ENCODE data around the gene LDLRAD4.

Gene LDLRAD4

DNA sequence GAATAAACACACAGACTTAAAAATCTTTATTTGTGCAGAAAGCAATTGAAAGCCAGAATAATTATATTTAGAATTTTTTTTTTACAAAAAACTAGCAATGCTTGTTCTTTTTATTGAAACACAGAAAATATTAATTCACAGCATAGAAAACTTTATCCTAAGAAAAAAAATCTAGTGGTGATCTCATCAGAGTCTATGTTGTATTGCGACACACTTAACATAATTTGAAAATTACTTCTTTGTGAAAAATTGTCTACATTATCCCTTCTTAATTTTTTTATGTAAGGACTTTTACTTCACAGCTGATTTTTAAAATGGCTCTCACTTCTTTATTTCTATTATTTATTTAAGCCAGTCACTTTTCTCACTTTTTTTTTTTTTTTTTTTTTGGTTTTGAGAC, 103.4 kb downstream of the LDLRAD4 start:
- no peak overlapping the region for H3K4me3 ChIP-seq (ENCODE audit: low read length)
- no peaks in the 10 kb centered on the region for H3K36me3 ChIP-seq (ENCODE audit: insufficient read depth, low read depth, low read length)
- H3K4me1 ChIP-seq (ENCODE audit: insufficient read depth, low read length): peaks cover 3% of the 10 kb centered on the region; the same call in 1 of the 2 replicates
- H3K9me3 ChIP-seq (ENCODE audit: insufficient read depth, low read depth, low read length): no peaks in the 10 kb centered on the region; the same call in 1 of the 2 replicates
- H3K27me3 ChIP-seq (ENCODE audit: insufficient read depth, low read length): no peaks in the 10 kb centered on the region
- no peak overlapping the region for H3K27ac ChIP-seq (ENCODE audit: low read length)
- H3K9ac ChIP-seq (ENCODE audit: low read depth, low read length): no peak overlapping the region

GRCh38 chr18:13323186-13323585, 104.6 kb downstream of the LDLRAD4 start:
- Histone ChIP-seq H3K36me3 (ENCODE audit: insufficient read depth, low read depth, low read length) (no peaks in the 10 kb centered on the region), H3K4me3 (ENCODE audit: low read length) (no peak overlapping the region), H3K27me3 (ENCODE audit: insufficient read depth, low read length) (no peaks in the 10 kb centered on the region), H3K4me1 (ENCODE audit: insufficient read depth, low read length) (peaks cover 3% of the 10 kb centered on the region; the same call in 1 of the 2 replicates), H3K27ac (ENCODE audit: low read length) (no peak overlapping the region), H3K9ac (ENCODE audit: low read depth, low read length) (no peak overlapping the region), H3K9me3 (ENCODE audit: insufficient read depth, low read depth, low read length) (peaks cover 4% of the 10 kb centered on the region; the same call in 1 of the 2 replicates)

DNA sequence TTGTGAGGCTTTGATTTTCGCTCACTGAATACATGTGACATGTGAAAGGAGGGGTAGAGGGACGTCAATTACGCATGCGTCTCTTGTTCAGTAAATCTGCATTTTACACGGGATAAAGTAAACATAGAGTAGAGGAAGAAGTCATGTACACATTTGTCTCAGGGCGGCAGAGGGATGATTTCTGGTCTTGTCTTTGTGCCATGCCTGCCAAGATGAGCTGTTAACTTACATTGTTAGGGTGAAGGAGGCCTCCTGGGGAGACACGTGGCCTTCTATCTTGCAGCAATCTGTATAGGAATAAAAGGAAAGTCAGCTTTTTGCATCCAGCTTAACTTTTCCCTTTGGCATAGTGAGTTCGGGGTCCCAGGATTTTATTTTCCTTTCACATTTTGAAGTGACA, 106.3 kb downstream of the LDLRAD4 start:
- Histone ChIP-seq H3K36me3 (ENCODE audit: insufficient read depth, low read depth, low read length) (no peaks in the 10 kb centered on the region), H3K4me1 (ENCODE audit: insufficient read depth, low read length) (peaks cover 3% of the 10 kb centered on the region; the same call in 1 of the 2 replicates), H3K9me3 (ENCODE audit: insufficient read depth, low read depth, low read length) (peaks cover 7% of the 10 kb centered on the region; the same call in 1 of the 2 replicates), H3K27ac (ENCODE audit: low read length) (no peak overlapping the region), H3K4me3 (ENCODE audit: low read length) (no peak overlapping the region), H3K9ac (ENCODE audit: low read depth, low read length) (no peak overlapping the region), H3K27me3 (ENCODE audit: insufficient read depth, low read length) (no peaks in the 10 kb centered on the region)

- Histone ChIP-seq H3K4me1 (ENCODE audit: insufficient read depth, low read length) (peaks cover 3% of the 10 kb centered on the region; the same call in 1 of the 2 replicates), H3K36me3 (ENCODE audit: insufficient read depth, low read depth, low read length) (no peaks in the 10 kb centered on the region), H3K4me3 (ENCODE audit: low read length) (no peak overlapping the region), H3K27ac (ENCODE audit: low read length) (no peak overlapping the region), H3K9me3 (ENCODE audit: insufficient read depth, low read depth, low read length) (peaks cover 7% of the 10 kb centered on the region; the same call in 1 of the 2 replicates), H3K9ac (ENCODE audit: low read depth, low read length) (no peak overlapping the region), H3K27me3 (ENCODE audit: insufficient read depth, low read length) (no peaks in the 10 kb centered on the region)
Observed at GRCh38 chr18:13328213-13328612, 109.7 kb downstream of the LDLRAD4 start.

DNA sequence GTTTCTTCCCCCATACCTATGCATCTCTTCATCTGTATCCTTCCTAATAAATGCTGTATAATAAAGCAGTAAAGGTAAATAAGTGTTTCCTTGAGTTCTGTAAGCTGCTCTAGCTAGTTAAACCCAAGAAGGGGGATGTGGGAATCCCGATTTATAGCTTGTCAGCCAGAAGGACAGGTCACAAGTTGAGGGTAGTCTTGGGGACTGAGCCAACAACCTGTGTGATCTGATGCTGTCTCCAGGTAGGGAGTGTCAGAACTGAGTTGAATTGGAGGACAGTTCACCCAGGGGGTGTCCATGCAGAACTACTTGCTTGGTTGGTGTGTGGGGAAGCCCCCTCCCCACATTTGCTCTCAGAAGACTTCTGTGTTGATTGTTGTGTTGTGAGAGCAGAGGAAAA, 112.4 kb downstream of the LDLRAD4 start:
- Histone ChIP-seq H3K36me3 (ENCODE audit: insufficient read depth, low read depth, low read length) (no peaks in the 10 kb centered on the region), H3K27ac (ENCODE audit: low read length) (no peak overlapping the region), H3K4me1 (ENCODE audit: insufficient read depth, low read length) (peaks cover 7% of the 10 kb centered on the region; the same call in 1 of the 2 replicates), H3K9me3 (ENCODE audit: insufficient read depth, low read depth, low read length) (peaks cover 10% of the 10 kb centered on the region), H3K9ac (ENCODE audit: low read depth, low read length) (no peak overlapping the region), H3K4me3 (ENCODE audit: low read length) (no peak overlapping the region), H3K27me3 (ENCODE audit: insufficient read depth, low read length) (no peaks in the 10 kb centered on the region)

- no peak overlapping the region for H3K27ac ChIP-seq (ENCODE audit: low read length)
- no peak overlapping the region for H3K4me3 ChIP-seq (ENCODE audit: low read length)
- H3K27me3 ChIP-seq (ENCODE audit: insufficient read depth, low read length): no peaks in the 10 kb centered on the region
- peaks cover 10% of the 10 kb centered on the region for H3K9me3 ChIP-seq (ENCODE audit: insufficient read depth, low read depth, low read length)
- H3K4me1 ChIP-seq (ENCODE audit: insufficient read depth, low read length): peaks cover 7% of the 10 kb centered on the region; the same call in 1 of the 2 replicates
- no peaks in the 10 kb centered on the region for H3K36me3 ChIP-seq (ENCODE audit: insufficient read depth, low read depth, low read length)
- H3K9ac ChIP-seq (ENCODE audit: low read depth, low read length): no peak overlapping the region
Observed at GRCh38 chr18:13331846-13332245, 113.3 kb downstream of the LDLRAD4 start.

GRCh38 chr18:13332874-13333273, 114.3 kb downstream of the LDLRAD4 start:
- Histone ChIP-seq H3K27ac (ENCODE audit: low read length) (no peak overlapping the region), H3K4me3 (ENCODE audit: low read length) (no peak overlapping the region), H3K27me3 (ENCODE audit: insufficient read depth, low read length) (no peaks in the 10 kb centered on the region)

GRCh38 chr18:13335903-13336302, 117.3 kb downstream of the LDLRAD4 start:
- H3K4me3 ChIP-seq (ENCODE audit: low read length): no peak overlapping the region
- H3K27ac ChIP-seq (ENCODE audit: low read length): no peak overlapping the region
- H3K27me3 ChIP-seq (ENCODE audit: insufficient read depth, low read length): no peaks in the 10 kb centered on the region

More at GRCh38 chr18:13332874-13333273, 114.3 kb downstream of the LDLRAD4 start:
- H3K9ac ChIP-seq (ENCODE audit: low read depth, low read length): no peak overlapping the region
- peaks cover 9% of the 10 kb centered on the region for H3K9me3 ChIP-seq (ENCODE audit: insufficient read depth, low read depth, low read length)
- peaks cover 7% of the 10 kb centered on the region; the same call in 1 of the 2 replicates for H3K4me1 ChIP-seq (ENCODE audit: insufficient read depth, low read length)
- no peaks in the 10 kb centered on the region for H3K36me3 ChIP-seq (ENCODE audit: insufficient read depth, low read depth, low read length)

GRCh38 chr18:13336841-13337240, 118.3 kb downstream of the LDLRAD4 start:
- H3K36me3 ChIP-seq (ENCODE audit: insufficient read depth, low read depth, low read length): no peaks in the 10 kb centered on the region
- H3K9ac ChIP-seq (ENCODE audit: low read depth, low read length): no peak overlapping the region
- H3K9me3 ChIP-seq (ENCODE audit: insufficient read depth, low read depth, low read length): peaks cover 10% of the 10 kb centered on the region
- peaks cover 7% of the 10 kb centered on the region; the same call in 1 of the 2 replicates for H3K4me1 ChIP-seq (ENCODE audit: insufficient read depth, low read length)
- H3K27ac ChIP-seq (ENCODE audit: low read length): no peak overlapping the region
- no peak overlapping the region for H3K4me3 ChIP-seq (ENCODE audit: low read length)
- H3K27me3 ChIP-seq (ENCODE audit: insufficient read depth, low read length): no peaks in the 10 kb centered on the region

More at GRCh38 chr18:13335903-13336302, 117.3 kb downstream of the LDLRAD4 start:
- Histone ChIP-seq H3K9ac (ENCODE audit: low read depth, low read length) (no peak overlapping the region), H3K4me1 (ENCODE audit: insufficient read depth, low read length) (peaks cover 7% of the 10 kb centered on the region; the same call in 1 of the 2 replicates), H3K9me3 (ENCODE audit: insufficient read depth, low read depth, low read length) (peaks cover 3% of the 10 kb centered on the region; the same call in 1 of the 2 replicates), H3K36me3 (ENCODE audit: insufficient read depth, low read depth, low read length) (no peaks in the 10 kb centered on the region)

- H3K9me3 ChIP-seq (ENCODE audit: insufficient read depth, low read depth, low read length): peaks cover 14% of the 10 kb centered on the region
- no peaks in the 10 kb centered on the region for H3K36me3 ChIP-seq (ENCODE audit: insufficient read depth, low read depth, low read length)
- peaks cover 7% of the 10 kb centered on the region; the same call in 1 of the 2 replicates for H3K4me1 ChIP-seq (ENCODE audit: insufficient read depth, low read length)
- H3K27me3 ChIP-seq (ENCODE audit: insufficient read depth, low read length): no peaks in the 10 kb centered on the region
- H3K9ac ChIP-seq (ENCODE audit: low read depth, low read length): no peak overlapping the region
- H3K4me3 ChIP-seq (ENCODE audit: low read length): no peak overlapping the region
- H3K27ac ChIP-seq (ENCODE audit: low read length): no peak overlapping the region
Observed at GRCh38 chr18:13337369-13337768, 118.8 kb downstream of the LDLRAD4 start.

GRCh38 chr18:13338318-13338717, 119.8 kb downstream of the LDLRAD4 start:
- Histone ChIP-seq H3K9ac (ENCODE audit: low read depth, low read length) (no peak overlapping the region), H3K27ac (ENCODE audit: low read length) (no peak overlapping the region), H3K4me3 (ENCODE audit: low read length) (no peak overlapping the region), H3K36me3 (ENCODE audit: insufficient read depth, low read depth, low read length) (no peaks in the 10 kb centered on the region), H3K27me3 (ENCODE audit: insufficient read depth, low read length) (no peaks in the 10 kb centered on the region), H3K4me1 (ENCODE audit: insufficient read depth, low read length) (peaks cover 7% of the 10 kb centered on the region; the same call in 1 of the 2 replicates), H3K9me3 (ENCODE audit: insufficient read depth, low read depth, low read length) (peaks cover 18% of the 10 kb centered on the region)

DNA sequence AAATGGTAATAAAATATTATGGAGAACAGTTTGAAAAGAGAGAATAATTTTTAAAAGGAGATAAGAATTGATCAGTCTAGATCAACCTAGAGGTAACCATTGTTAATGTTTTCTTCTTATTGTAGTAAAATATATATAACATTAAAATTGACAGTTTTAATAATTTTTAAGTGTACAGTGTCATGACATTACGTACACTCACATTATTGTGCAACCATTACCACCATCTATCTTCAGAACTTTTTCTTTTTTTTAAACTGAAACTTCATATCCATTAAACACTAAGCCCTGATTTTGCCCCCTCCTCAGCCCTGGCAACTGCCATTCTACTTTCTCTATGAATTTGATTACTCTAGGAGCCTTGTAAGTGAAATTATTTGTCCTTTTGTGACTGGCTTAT, 121.1 kb downstream of the LDLRAD4 start:
- H3K9ac ChIP-seq (ENCODE audit: low read depth, low read length): no peak overlapping the region
- no peaks in the 10 kb centered on the region for H3K27me3 ChIP-seq (ENCODE audit: insufficient read depth, low read length)
- no peak overlapping the region for H3K4me3 ChIP-seq (ENCODE audit: low read length)
- H3K36me3 ChIP-seq (ENCODE audit: insufficient read depth, low read depth, low read length): no peaks in the 10 kb centered on the region
- H3K4me1 ChIP-seq (ENCODE audit: insufficient read depth, low read length): peaks cover 7% of the 10 kb centered on the region; the same call in 1 of the 2 replicates
- peaks cover 16% of the 10 kb centered on the region for H3K9me3 ChIP-seq (ENCODE audit: insufficient read depth, low read depth, low read length)
- H3K27ac ChIP-seq (ENCODE audit: low read length): no peak overlapping the region

All from iPS-20b (cell line).